ENCODE results near the gene KCNT1. TPM values are rescaled to one million over a fixed set of nuclear protein-coding genes. Genes with fewer than 3 reads are reported as not detected.

The KCNT1 gene
- total and polyA plus RNA-seq, 10 of the 15 experiments (the other 5 are each of a cell fraction or from before 2014, with no cell fraction given), result not detected

DNA sequence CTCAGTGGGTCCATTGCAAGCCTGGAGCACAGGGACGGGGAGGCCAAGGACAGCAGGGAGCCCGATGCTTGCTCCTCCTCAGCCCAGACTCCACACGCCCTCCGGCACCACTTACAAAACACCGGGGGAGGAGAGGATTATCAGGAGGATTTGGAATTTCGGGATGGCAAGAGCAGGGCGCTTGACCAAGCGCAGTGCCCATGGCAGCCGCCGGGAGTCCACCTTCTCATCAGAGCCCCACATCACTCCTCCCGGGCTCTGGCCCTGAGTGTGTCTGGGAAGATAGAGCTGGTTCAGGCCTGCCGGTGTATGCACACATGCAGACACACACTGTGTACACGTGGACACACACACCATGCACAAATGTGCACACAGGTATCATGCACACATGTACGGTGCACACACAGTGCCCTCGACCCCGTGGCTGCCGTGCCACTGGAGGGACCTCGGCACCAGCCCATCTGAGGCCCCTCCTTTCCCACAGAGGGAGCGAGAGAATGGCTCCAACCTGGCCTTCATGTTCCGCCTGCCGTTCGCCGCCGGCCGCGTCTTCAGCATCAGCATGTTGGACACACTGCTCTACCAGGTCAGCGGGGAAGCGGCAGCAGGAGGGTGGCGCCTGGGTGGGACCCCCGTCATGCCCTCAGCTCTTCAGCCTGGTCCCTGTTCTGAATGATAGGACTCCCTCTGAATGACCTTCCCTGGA lies 81.7 kb downstream of the KCNT1 start:
- no peaks in the 10 kb centered on the region for H4K20me1 ChIP-seq (ENCODE audit: control insufficient read depth, insufficient read depth)
- in situ Hi-C loops (cut with MboI), result no loop called here
- ATAC-seq (no peak), DNase-seq (ENCODE audit: low read depth, low spot score) (no peak), FAIRE-seq (no peak)
- H2AFZ ChIP-seq (ENCODE audit: control insufficient read depth, low read depth, low read length), result no peak overlapping the region
- SMC1A ChIA-PET (ENCODE audit: uncharacterized antibody, unreplicated experiment), result no interaction called here
- CTCF ChIA-PET, result no interaction called here
- no peaks in the 10 kb centered on the region for H3K27me3 ChIP-seq (replicated peaks in 1 of 2; ENCODE audit: control insufficient read depth in 2 of 2, insufficient read depth in 2 of 2, low read length in 1 of 2)
- TF ChIP-seq YY1 (IDR thresholded peaks at IDR 0.05; ENCODE audit: low read depth, low read length), result no peak
- no peak for TF ChIP-seq DPF2 (IDR thresholded peaks at IDR 0.05)
- no peak for TF ChIP-seq PML (IDR thresholded peaks at IDR 0.05; ENCODE audit: low read length)
- TF ChIP-seq MYB (IDR thresholded peaks at IDR 0.05; ENCODE audit: borderline replicate concordance, low read depth, low read length), result no peak
- TF ChIP-seq MTA3 (IDR thresholded peaks at IDR 0.05; ENCODE audit: borderline replicate concordance, low read length), result no peak
- TF ChIP-seq, protein P1, sequence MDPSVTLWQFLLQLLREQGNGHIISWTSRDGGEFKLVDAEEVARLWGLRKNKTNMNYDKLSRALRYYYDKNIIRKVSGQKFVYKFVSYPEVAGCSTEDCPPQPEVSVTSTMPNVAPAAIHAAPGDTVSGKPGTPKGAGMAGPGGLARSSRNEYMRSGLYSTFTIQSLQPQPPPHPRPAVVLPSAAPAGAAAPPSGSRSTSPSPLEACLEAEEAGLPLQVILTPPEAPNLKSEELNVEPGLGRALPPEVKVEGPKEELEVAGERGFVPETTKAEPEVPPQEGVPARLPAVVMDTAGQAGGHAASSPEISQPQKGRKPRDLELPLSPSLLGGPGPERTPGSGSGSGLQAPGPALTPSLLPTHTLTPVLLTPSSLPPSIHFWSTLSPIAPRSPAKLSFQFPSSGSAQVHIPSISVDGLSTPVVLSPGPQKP (IDR thresholded peaks at IDR 0.05; ENCODE audit: low read depth, low read length), result no peak
- no peak for TF ChIP-seq JUND (IDR thresholded peaks at IDR 0.05; ENCODE audit: low read depth, low read length)
- TF ChIP-seq, protein P2, sequence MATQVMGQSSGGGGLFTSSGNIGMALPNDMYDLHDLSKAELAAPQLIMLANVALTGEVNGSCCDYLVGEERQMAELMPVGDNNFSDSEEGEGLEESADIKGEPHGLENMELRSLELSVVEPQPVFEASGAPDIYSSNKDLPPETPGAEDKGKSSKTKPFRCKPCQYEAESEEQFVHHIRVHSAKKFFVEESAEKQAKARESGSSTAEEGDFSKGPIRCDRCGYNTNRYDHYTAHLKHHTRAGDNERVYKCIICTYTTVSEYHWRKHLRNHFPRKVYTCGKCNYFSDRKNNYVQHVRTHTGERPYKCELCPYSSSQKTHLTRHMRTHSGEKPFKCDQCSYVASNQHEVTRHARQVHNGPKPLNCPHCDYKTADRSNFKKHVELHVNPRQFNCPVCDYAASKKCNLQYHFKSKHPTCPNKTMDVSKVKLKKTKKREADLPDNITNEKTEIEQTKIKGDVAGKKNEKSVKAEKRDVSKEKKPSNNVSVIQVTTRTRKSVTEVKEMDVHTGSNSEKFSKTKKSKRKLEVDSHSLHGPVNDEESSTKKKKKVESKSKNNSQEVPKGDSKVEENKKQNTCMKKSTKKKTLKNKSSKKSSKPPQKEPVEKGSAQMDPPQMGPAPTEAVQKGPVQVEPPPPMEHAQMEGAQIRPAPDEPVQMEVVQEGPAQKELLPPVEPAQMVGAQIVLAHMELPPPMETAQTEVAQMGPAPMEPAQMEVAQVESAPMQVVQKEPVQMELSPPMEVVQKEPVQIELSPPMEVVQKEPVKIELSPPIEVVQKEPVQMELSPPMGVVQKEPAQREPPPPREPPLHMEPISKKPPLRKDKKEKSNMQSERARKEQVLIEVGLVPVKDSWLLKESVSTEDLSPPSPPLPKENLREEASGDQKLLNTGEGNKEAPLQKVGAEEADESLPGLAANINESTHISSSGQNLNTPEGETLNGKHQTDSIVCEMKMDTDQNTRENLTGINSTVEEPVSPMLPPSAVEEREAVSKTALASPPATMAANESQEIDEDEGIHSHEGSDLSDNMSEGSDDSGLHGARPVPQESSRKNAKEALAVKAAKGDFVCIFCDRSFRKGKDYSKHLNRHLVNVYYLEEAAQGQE (IDR thresholded peaks at IDR 0.05; ENCODE audit: low read depth, low read length), result no peak
- no peak for TF ChIP-seq POU2F2 (IDR thresholded peaks at IDR 0.05; ENCODE audit: borderline replicate concordance, low read depth, low read length)
- TF ChIP-seq NFIC (IDR thresholded peaks at IDR 0.05; ENCODE audit: low read depth, low read length), result no peak
- no peak for TF ChIP-seq GATAD2B (conservative IDR thresholded peaks at IDR 0.05; ENCODE audit: low read depth)
- no peak for TF ChIP-seq ZBED1 (IDR thresholded peaks at IDR 0.05; ENCODE audit: borderline replicate concordance)
- TF ChIP-seq CEBPB (IDR thresholded peaks at IDR 0.05; ENCODE audit: borderline replicate concordance in 1 of 2, low read depth in 2 of 2, low read length in 2 of 2), result no peak
- no peak for TF ChIP-seq YBX1 (IDR thresholded peaks at IDR 0.05)
- H3K27ac ChIP-seq (ENCODE audit: control insufficient read depth, insufficient read depth), result no peak overlapping the region
- intact Hi-C loops (cut with micrococcal nuclease; ENCODE audit: unreplicated experiment), result no loop called here
- no peak overlapping the region for H3K4me3 ChIP-seq
- H3K9me3 ChIP-seq (replicated peaks; ENCODE audit: control insufficient read depth, insufficient read depth, low read length), result no peaks in the 10 kb centered on the region
- H3K4me1 ChIP-seq (ENCODE audit: control insufficient read depth, insufficient read depth, low read length), result no peaks in the 10 kb centered on the region
- BruUV-seq (replicated peaks), result no TSS peak
- 57% methylated on average over 30 of the region's 30 CpGs for WGBS (ENCODE audit: insufficient coverage, insufficient replicate concordance, low lambda C conversion rate, missing lambda C conversion rate)
- no peaks in the 10 kb centered on the region for H3K36me3 ChIP-seq (ENCODE audit: control insufficient read depth in 2 of 2, insufficient read depth in 2 of 2, low read length in 1 of 2)
- H3K79me2 ChIP-seq (ENCODE audit: control insufficient read depth, insufficient read depth, low read length), result no peaks in the 10 kb centered on the region
- no peak overlapping the region for H3K9ac ChIP-seq (ENCODE audit: control insufficient read depth, insufficient read depth, low read length)
- RAD21 ChIA-PET (ENCODE audit: unreplicated experiment), result no interaction called here
- POLR2A ChIA-PET, result no interaction called here
- H3K4me2 ChIP-seq (ENCODE audit: control insufficient read depth, insufficient read depth), result no peak overlapping the region

Measured in GM12878 (cell line).